GM10266 (cell line): ENCODE results near the gene PTER.

Source experiments
- DNase-seq: peaks from one replicate; pipeline ENCODE4 v3.0.0; 2012; ENCODE audit errors: extremely low spot score
- CTCF ChIP-seq: IDR thresholded peaks from 2 replicates; pipeline ENCODE4 v1.5.1; 2012; ENCODE audit warnings: mild to moderate bottlenecking, low read depth; ENCODE audit not compliant: control insufficient read depth, insufficient read depth; ENCODE audit errors: missing control alignments

PTER gene

GRCh38 chr10:16493884-16494536, 57.2 kb downstream of the PTER start:
- TF ChIP-seq CTCF: no peak
- no peak for DNase-seq

GRCh38 chr10:16497911-16498310, 61.1 kb downstream of the PTER start:
- no peak for TF ChIP-seq CTCF
- no peak for DNase-seq

GRCh38 chr10:16505161-16505560, 68.4 kb downstream of the PTER start:
- TF ChIP-seq CTCF: no peak
- DNase-seq: no peak

- no peak for TF ChIP-seq CTCF
- DNase-seq: no peak
These were observed 73.2 kb downstream of the PTER start for GRCh38 chr10:16509996-16510395.

- no peak for DNase-seq
- TF ChIP-seq CTCF: no peak
These were observed 74.0 kb downstream of the PTER start for GRCh38 chr10:16510843-16511242.

GRCh38 chr10:16518822-16519221, 82.0 kb downstream of the PTER start:
- no peak for DNase-seq
- TF ChIP-seq CTCF: no peak

- no peak for TF ChIP-seq CTCF
- no peak for DNase-seq
These were observed 82.6 kb downstream of the PTER start for GRCh38 chr10:16519250-16519907.
